Measurements from ENCODE around the gene B4GALT5.

B4GALT5 gene

DNA sequence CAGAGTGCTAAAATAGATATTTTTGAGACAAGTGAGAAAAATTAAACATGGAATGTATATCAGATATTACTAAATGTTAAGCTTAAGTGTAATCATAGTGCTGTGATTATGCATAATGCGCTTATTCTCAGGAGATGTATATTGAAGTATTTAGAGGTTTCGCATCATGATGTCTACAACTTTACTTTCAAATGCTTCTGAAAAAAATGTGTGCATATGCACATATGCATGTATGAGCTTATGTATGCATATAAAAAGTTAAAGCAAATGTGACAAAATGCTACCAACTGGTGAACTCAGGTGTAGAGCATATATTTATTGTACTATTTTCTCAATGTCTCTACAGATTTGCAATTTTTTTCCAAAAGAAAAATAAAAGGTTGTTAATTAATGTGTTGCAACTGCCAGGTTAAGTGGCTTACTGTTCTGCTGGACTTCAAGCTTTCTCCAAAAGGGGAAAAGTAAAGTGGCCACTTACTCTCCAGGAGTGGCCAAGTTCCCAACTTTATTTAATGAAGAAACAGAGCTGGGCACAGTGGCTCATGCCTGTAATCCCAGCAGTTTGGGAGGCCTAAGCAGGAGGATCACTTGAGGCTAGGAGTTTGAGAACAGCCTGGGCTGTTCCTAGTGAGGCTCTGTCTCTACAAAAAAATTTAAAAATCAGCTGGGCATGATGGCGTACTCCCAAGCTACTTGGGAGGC, 48.9 kb downstream of the B4GALT5 start:
- TF ChIP-seq, protein P1, sequence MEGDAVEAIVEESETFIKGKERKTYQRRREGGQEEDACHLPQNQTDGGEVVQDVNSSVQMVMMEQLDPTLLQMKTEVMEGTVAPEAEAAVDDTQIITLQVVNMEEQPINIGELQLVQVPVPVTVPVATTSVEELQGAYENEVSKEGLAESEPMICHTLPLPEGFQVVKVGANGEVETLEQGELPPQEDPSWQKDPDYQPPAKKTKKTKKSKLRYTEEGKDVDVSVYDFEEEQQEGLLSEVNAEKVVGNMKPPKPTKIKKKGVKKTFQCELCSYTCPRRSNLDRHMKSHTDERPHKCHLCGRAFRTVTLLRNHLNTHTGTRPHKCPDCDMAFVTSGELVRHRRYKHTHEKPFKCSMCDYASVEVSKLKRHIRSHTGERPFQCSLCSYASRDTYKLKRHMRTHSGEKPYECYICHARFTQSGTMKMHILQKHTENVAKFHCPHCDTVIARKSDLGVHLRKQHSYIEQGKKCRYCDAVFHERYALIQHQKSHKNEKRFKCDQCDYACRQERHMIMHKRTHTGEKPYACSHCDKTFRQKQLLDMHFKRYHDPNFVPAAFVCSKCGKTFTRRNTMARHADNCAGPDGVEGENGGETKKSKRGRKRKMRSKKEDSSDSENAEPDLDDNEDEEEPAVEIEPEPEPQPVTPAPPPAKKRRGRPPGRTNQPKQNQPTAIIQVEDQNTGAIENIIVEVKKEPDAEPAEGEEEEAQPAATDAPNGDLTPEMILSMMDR (IDR thresholded peaks at IDR 0.05; ENCODE audit: low read length, missing control alignments) = no peak
- H3K4me3 ChIP-seq (replicated peaks; ENCODE audit: low read depth, low read length) = no peak overlapping the region
- no peak for DNase-seq (ENCODE audit: low read depth)

DNA sequence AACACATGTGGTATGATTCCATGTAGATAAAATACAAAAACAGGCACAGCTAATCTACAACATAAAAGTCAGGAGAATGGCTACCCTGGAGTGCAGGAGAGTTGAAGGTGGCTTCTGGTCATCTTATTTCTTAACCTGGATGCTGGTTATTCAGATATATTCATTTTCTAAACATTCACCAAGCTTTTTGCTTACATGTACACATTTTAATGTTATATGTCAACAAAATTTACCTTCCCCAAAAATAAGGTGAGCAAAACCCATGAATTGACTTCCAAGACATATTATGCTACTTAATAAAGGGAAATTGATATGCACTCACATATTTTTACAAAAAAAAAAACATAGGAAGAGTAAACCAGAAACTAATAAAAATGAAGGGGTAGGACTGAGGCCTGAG, 50.6 kb downstream of the B4GALT5 start:
- no peak overlapping the region for H3K4me3 ChIP-seq (replicated peaks; ENCODE audit: low read depth, low read length)
- no peak for DNase-seq (ENCODE audit: low read depth)
- TF ChIP-seq, protein P1 (IDR thresholded peaks at IDR 0.05; ENCODE audit: low read length, missing control alignments) = no peak

DNA sequence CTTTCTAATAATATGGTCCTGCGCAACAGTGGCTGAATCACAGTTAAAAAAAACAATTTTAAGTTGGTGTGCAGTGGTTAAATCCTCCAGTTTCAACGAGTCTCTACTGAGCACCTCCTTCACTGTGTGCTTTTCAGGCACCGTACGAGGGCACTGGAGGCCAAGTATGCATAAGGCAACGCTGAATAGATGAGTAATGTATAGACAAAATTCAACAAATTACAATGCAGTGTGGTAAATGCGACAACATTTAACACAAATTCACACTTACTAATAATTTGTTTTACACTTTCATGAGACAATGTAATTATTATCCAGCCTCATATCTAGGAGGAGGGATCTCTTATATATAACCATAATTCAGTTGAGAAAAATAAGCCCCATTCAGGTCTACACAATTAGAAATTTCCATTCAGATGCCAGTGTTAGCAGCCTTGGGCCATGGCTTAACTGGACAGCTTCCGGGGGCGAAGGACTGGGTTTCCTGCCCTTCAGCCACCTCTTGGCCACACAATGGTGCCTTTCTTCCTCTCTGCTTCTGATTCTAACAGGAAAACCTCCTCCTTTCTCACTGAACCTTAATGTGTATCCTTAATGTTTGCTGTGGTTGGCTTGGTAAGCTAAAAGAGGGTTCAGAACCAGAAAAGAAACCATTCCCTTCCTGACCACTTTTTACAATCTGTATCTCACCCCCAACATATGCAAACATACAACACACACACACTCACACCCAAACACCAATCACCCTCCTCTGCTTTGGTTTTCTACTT, 51.9 kb downstream of the B4GALT5 start:
- DNase-seq (ENCODE audit: low read depth) = no peak

DNA sequence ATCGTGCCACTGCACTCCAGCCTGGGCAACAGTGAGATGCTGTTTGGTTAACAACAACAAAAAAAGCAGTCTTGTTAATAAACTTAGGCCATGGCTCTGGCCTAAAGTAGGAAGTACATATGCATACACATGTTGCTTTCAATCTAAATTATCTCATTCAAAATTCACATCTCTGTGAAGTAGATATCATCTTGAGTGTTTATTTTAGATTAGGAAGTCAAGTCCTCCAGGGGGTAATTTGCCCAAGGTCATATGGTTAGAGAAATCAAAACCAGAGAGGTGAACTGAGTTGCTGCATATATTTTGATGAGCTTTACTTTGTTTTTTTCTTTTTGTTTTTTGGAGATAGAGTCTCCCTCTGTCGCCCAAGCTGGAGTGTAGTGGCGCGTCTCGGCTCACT, 52.8 kb downstream of the B4GALT5 start:
- no peak overlapping the region for H3K4me3 ChIP-seq (replicated peaks; ENCODE audit: low read depth, low read length)
- no peak for DNase-seq (ENCODE audit: low read depth)
- TF ChIP-seq, protein P1 (IDR thresholded peaks at IDR 0.05; ENCODE audit: low read length, missing control alignments) = no peak

More for the DNA sequence above, 51.9 kb downstream of the B4GALT5 start:
- TF ChIP-seq, protein P1 (IDR thresholded peaks at IDR 0.05; ENCODE audit: low read length, missing control alignments) = no peak
- no peak overlapping the region for H3K4me3 ChIP-seq (replicated peaks; ENCODE audit: low read depth, low read length)

DNA sequence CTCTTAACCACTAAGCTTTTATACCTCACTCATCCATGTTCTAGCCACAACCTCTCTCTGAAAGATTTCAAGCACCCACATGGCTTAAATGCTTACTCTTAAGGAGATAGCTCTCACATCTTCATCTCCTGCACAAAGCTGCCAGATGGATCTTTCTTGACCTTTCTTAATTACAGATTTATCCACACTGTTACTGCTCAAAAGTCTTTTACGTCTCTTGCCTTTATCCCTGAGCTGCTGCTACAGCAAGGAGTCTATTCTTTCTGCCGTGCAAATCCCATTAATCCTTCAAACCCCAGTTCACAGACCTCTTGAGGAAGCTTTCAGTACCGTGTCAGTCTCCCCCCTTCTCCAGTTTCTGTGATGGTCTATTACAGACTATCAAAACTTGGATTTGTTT, 54.6 kb downstream of the B4GALT5 start:
- no peak for DNase-seq (ENCODE audit: low read depth)
- no peak overlapping the region for H3K4me3 ChIP-seq (replicated peaks; ENCODE audit: low read depth, low read length)
- TF ChIP-seq, protein P1 (IDR thresholded peaks at IDR 0.05; ENCODE audit: low read length, missing control alignments) = no peak

DNA sequence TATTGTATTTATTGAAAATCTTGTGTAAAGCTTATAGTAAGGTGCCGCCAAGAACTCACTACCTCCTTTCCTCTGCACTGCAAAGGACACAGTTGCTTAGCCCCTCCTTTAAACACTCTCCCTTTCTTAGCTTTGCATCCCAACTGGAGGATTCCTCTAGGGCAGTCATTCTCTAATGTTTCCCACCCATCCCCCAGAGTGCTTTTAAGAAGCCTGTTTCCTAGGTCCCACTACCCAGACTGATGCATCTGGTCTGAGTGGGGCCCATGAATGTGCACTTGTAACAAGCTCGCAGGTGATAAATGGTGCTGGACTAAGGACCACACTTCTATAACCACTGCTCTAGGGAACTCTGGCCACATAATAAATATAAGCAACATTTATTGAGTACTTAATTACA, 55.2 kb downstream of the B4GALT5 start:
- TF ChIP-seq, protein P1 (IDR thresholded peaks at IDR 0.05; ENCODE audit: low read length, missing control alignments) = no peak
- DNase-seq (ENCODE audit: low read depth) = no peak
- no peak overlapping the region for H3K4me3 ChIP-seq (replicated peaks; ENCODE audit: low read depth, low read length)
